HG03103 (cell line): ENCODE data around the gene DNAJC9.

Source experiments
- ATAC-seq: cut with Tn5 transposase; IDR thresholded peaks from one replicate; pipeline ENCODE4 v1.9.1; 2021; ENCODE audit warnings: low read depth; ENCODE audit not compliant: unreplicated experiment

DNAJC9 gene

DNA sequence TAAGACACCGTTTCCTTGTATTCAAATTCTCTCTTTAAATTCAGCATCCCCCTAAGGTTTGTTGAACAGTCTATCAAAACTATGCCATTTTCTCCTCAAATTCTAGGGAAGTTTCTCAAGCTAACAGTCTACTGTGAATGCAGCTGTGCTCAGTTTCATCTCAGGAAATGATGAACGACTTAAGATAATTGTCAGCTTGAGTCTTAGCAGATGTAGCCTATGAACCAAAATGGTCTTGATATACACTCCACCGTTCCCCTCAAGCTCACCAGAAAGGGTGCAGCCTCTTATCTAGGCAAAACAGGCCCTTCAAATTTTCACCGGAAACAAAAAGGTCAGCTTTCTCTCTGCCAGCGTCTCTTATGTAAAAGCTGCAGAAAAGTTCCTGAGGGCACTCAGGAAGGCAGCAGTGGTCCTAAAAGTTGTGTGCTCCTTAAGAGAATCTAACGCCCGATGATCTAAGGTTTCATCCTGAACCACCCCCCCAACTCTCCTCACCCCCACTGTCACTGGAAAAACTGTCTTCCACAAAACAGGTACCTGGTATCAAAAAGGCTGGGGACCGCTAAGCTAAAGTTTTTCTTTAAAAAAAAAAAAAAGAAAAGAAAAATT, 2.1 kb downstream of the DNAJC9 start:
- no peak for ATAC-seq

DNA sequence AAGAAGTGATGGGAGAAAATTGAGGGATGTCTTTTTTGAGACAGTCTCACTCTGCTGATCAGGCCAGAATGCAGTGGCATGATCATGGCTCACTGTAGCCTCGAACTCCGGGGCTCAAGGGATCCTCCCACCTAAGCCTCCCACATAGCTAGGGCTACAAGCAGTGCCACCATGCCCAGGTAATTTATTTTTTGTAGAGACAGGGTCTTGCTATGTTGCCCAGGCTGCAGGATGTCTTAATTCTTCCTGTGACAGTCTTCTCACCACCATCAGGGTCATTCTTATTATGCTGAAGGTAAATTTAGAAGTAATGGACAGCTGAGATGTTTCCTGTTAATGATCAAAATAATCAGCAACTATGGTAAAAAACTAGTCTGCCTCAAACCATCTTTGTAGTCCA, 7.1 kb downstream of the DNAJC9 start:
- no peak for ATAC-seq

GRCh38 chr10:73238990-73239566, 8.0 kb downstream of the DNAJC9 start:
- ATAC-seq, result no peak

DNA sequence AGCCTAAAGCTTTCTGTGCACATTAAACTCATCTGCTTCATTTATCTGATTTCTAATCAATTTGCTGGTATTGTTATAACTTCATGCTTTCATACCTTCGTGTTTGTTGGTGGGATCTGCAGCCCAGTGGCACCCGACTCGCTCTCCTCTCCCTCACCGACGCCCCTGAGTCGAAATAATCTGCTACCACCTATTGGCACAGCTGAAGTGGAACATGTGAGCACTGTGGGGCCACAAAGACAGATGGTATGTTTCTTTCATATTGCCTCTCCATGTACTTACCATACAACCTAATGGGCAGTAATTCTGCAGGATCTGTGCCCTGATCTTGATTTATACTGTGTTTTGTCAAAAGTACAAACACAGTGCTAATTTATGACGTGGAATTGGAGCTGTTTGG, 12.4 kb downstream of the DNAJC9 start:
- ATAC-seq, result no peak

DNA sequence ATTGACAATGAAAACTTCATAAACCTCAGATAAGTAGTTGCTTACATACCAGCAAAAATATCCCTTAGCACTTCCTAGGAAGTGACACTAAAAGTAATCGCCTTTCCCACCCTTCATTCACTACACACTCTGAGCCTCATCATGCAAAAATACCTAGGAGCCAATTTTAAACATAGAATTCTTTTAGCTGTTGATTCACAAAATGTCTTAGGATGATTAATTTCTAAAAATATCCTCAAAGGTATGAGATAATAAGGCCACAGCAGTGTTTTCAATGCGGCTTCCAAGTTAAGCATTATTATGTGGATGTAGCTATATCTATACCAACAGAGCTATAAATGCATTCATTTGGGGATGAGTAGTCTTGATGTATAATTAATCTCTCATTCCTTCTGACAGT, 13.2 kb downstream of the DNAJC9 start:
- ATAC-seq, result no peak

GRCh38 chr10:73232887-73233286, 14.2 kb downstream of the DNAJC9 start:
- ATAC-seq, result no peak

GRCh38 chr10:73229567-73229966, 17.5 kb downstream of the DNAJC9 start:
- ATAC-seq, result no peak

DNA sequence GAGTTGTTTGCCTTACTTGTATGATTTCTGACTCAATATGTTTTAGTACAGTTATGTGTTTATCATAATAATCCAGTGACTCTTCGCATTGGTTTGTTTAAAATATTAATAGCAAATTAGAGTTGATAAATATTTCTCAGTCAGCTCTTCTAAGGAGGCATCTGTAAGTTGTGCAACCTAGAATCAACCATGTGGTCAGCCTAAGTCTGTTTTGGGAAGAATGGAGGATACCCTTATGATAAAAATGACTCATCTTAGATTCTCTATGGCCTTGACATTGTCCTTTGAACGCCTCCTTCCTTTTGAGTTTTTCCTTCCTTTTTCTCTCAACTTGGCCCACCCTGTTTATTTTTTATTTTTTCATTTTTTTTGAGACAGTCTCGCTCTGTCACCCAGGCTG, 18.8 kb downstream of the DNAJC9 start:
- no peak for ATAC-seq

GRCh38 chr10:73226663-73227062, 20.4 kb downstream of the DNAJC9 start:
- no peak for ATAC-seq

- ATAC-seq, result no peak
Observed at GRCh38 chr10:73225518-73225917, 21.5 kb downstream of the DNAJC9 start.

- no peak for ATAC-seq
Observed at GRCh38 chr10:73220989-73221388, 26.1 kb downstream of the DNAJC9 start.

DNA sequence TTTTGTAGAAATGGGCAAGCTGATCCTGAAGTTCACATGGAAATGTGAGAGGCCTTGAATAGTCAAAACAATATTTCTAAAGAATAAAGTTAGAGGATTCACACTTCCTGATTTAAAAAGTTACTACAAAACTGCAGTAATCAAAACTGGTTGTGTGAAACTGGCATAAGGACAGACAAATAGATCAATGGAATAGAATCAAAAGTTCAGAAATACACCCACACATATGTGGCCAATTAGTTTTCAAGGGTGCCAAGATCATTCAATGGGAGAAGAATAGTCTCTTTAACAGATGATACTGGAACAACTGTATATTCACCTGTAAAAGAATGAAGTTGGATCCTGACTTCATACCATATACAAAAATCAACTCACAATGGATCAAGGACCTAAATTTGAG, 27.7 kb downstream of the DNAJC9 start:
- no peak for ATAC-seq

- ATAC-seq, result no peak
Observed at GRCh38 chr10:73218431-73219191, 28.4 kb downstream of the DNAJC9 start.

DNA sequence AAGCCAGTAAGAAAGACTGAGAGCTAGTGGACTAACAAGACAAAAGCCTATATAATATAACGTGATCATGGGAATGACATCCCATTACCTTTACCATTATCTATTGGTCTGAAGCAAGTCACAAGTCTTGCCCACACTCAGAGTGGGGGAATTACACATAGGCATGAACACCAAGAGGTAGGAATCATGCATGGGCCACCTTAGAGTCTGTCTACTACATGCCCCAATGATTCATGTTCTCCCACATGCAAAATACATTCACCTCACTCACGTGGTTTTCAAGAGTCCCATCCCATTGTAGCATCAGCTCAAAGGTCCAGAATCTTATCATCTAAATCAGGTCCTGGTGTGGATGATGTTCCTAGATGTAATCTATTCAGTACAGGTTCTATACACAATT, 29.4 kb downstream of the DNAJC9 start:
- no peak for ATAC-seq

DNA sequence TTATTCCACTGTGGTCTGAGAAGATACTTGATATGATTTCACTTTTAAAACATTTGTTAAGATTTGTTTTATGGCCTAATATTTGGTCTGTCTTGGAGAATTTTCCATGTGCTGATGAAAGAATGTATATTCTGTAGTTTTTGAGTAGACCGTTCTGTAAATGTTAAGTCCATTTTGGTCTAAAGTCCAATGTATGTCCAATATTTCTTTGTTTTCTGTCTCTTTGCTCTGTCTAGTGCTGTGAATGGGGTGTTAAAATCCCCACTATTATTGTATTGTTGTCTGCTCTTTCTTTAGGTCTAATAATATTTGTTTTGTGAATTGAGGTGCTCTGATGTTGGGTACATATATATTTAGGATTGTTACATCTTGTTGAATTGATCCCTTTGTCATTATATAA, 31.3 kb downstream of the DNAJC9 start:
- no peak for ATAC-seq

DNA sequence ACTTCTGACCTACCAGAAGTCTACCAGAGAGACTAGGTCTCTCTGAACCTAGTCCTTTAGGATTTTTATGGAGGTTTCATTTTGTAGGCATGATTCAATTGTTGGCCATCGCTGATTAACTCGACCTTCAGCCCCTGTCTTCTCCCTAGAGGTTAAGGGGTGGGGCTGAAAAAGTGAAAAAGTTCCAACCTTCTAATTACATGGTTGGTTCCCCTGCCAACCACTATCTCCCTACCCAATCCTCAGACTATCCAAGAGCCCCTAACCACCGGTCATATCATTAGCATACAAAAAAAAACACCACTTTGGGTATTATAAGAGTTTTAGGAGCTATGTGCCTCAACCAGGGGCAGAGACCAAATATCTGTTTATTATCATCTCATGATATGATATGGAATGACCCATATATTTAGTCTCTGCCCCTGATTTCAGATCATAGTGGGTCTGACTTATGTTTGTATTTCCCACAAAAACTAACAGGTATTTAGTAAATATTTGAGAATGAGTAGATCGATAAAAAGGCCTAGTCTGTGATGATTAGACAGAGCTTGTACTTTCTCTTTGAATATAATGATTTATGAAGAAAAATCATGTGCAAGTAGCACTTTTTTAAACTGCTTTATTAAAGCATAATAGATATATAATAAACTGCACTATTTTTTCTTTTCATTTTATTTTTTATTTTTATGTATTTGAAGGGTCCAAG, 35.8 kb downstream of the DNAJC9 start:
- ATAC-seq, result no peak

DNA sequence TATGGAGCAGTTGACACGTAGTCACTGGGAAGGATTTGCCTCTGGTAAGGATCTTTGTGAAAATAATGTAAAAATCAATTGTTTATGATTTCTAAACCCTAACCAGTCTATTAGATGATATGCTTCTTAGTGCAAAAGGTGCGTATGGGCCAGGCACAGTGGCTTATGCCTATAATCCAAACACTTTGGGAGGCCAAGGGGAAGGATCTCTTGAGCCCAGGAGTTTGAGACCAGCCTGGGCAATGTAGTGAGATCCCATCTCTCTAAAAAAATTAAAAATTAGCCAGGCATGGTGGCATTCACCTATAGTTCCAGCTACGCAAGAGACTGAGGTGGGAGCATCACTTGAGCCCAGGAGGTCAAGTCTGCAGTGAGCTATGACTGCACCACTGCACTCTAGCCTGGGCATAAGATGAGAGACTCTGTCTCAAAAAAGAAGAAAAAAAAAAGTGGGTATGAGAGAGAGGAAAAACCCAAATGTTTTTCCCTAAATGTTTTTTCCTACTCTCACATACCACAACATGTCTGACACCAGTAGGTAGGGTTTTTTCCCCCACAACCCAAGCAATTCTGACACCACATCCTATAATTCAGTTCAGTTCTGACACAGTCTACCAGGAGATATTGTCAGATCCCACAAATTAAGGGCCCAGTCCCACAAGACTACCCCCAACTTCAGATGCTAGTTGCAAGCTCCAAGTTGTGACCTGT, 36.5 kb downstream of the DNAJC9 start:
- ATAC-seq, result no peak

DNA sequence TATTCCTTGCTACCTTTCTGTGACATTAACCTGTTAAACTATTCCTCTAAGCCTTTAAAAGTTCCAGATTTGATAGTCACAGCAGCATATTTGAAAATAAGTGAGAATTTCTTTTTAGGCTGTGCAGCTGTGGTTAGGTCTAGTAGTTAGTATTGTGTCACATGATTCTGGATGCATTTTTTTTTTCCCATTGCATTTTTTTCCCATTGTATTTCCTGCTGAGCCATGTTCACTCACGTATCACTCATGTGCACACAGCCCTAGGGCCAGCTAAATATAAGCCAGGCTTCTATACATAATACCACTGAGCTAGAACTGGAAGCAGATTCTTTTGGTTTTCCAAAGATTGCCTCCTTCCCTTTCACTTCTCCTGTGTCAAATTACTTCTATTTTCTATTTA, 37.4 kb downstream of the DNAJC9 start:
- ATAC-seq, result no peak

DNA sequence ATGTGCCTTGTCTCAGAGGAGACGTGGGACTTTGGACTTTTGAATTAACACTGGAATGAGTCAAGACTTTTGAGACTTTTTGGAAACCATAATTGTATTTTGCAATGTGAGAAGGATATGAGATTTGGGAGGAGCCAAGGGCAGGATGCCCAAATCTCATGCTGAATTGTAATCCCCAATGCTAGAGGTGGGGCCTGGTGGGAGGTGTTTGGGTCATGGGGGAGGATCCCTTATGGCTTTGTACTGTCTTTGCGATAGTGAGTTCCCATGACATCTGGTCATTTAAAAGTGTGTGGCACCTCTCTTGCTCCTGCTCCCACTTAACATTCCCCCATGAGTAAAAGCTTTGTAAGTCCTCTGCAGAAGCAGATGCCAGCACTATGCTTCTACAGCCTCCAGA, 39.2 kb downstream of the DNAJC9 start:
- no peak for ATAC-seq

DNA sequence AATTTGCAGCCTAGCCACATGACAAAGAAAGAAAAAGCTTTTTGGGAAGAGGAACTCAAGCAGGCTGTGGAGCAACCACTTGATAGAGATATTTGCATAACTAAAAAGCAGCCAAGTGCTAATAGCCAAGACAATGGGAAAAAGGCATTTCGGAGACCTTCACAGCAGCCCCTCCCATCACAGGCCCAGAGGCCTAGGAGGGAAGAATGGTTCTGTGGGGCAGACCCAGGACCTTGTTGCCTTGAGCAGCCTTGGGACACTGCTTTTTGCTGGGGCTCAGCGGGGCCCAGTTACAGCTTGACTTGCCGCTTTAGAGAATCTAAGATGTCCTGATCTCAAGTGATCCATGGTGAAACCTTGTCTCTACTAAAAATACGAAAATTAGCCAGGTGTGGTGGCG, 40.7 kb downstream of the DNAJC9 start:
- no peak for ATAC-seq

GRCh38 chr10:73205890-73206289, 41.2 kb downstream of the DNAJC9 start:
- no peak for ATAC-seq
